SK-N-SH treated with all-trans-retinoic acid at 6 μM for 48 hours (cell line): ENCODE results near the gene DR1.
A peak's percentile ranks its signal among the peaks of the same experiment; 100 is the strongest.

Source experiments
- ATAC-seq: fragments of 200-7000 bp; cut with Tn5 transposase; 3 replicates; pipeline ENCODE4 v1.9.1; 2020; ENCODE audit warnings: mild to moderate bottlenecking, moderate library complexity
- ARNTL ChIP-seq: fragments of 450-650 bp; formaldehyde crosslinking; IDR thresholded peaks from 2 replicates; pipeline ENCODE4 v1.5.0; 2020; ENCODE audit warnings: low read depth, mild to moderate bottlenecking, moderate library complexity, borderline replicate concordance
- BACH2 ChIP-seq: fragments of 250-450 bp; sonication (Bioruptor Pico); IDR thresholded peaks from 2 replicates; pipeline ENCODE4 v1.9.0; 2021; ENCODE audit warnings: mild to moderate bottlenecking, borderline replicate concordance
- CREB5 ChIP-seq: fragments of 250-450 bp; sonication (Bioruptor Pico); IDR thresholded peaks from 2 replicates; pipeline ENCODE4 v1.5.1; 2020; ENCODE audit warnings: low read depth, mild to moderate bottlenecking, moderate library complexity
- CSDC2 ChIP-seq: fragments of 250-450 bp; sonication (Bioruptor Pico); IDR thresholded peaks from 2 replicates; pipeline ENCODE4 v1.5.0; 2020; ENCODE audit warnings: mild to moderate bottlenecking, moderate library complexity
- CSRNP3 ChIP-seq: fragments of 250-450 bp; sonication (Bioruptor Pico); IDR thresholded peaks from 2 replicates; pipeline ENCODE4 v1.5.1; 2021; ENCODE audit warnings: mild to moderate bottlenecking, moderate library complexity
- ESRRG ChIP-seq: fragments of 250-450 bp; sonication (Bioruptor Pico); IDR thresholded peaks from 2 replicates; pipeline ENCODE4 v1.6.1; 2021; ENCODE audit warnings: mild to moderate bottlenecking
- GLIS3 ChIP-seq: fragments of 250-450 bp; sonication (Bioruptor Pico); IDR thresholded peaks from 2 replicates; pipeline ENCODE4 v1.5.0; 2020; ENCODE audit warnings: mild to moderate bottlenecking, moderate library complexity
- ISL1 ChIP-seq: fragments of 250-450 bp; sonication (Bioruptor Pico); IDR thresholded peaks from 2 replicates; pipeline ENCODE4 v2.1.2; 2022; ENCODE audit warnings: mild to moderate bottlenecking, moderate library complexity
- OSR1 ChIP-seq: fragments of 250-450 bp; sonication (Bioruptor Pico); IDR thresholded peaks from 2 replicates; pipeline ENCODE4 v1.8.0; 2022; ENCODE audit warnings: moderate library complexity, mild to moderate bottlenecking, inconsistent platforms
- PATZ1 ChIP-seq: fragments of 250-450 bp; sonication (Bioruptor Pico); IDR thresholded peaks from 2 replicates; pipeline ENCODE4 v1.8.0; 2020; ENCODE audit warnings: mild to moderate bottlenecking, moderate library complexity, borderline replicate concordance
- POU6F1 ChIP-seq: fragments of 250-450 bp; sonication (Bioruptor Pico); IDR thresholded peaks from 2 replicates; pipeline ENCODE4 v1.8.0; 2021; ENCODE audit warnings: low read depth, mild to moderate bottlenecking, moderate library complexity, borderline replicate concordance
- PPARA ChIP-seq: fragments of 250-450 bp; sonication (Bioruptor Pico); IDR thresholded peaks from 2 replicates; pipeline ENCODE4 v1.5.0; 2020; ENCODE audit warnings: mild to moderate bottlenecking, borderline replicate concordance
- RARB ChIP-seq: fragments of 250-450 bp; sonication (Bioruptor Pico); IDR thresholded peaks from 2 replicates; pipeline ENCODE4 v1.8.0; 2021; ENCODE audit warnings: mild to moderate bottlenecking, moderate library complexity
- SNAI2 ChIP-seq: fragments of 250-450 bp; sonication (Bioruptor Pico); IDR thresholded peaks from 2 replicates; pipeline ENCODE4 v1.5.0; 2020; ENCODE audit warnings: mild to moderate bottlenecking, moderate library complexity
- TCF4 ChIP-seq: fragments of 250-450 bp; sonication (Bioruptor Pico); IDR thresholded peaks from 2 replicates; pipeline ENCODE4 v1.8.0; 2021; ENCODE audit warnings: mild to moderate bottlenecking, moderate library complexity, borderline replicate concordance
- TOX ChIP-seq: fragments of 250-450 bp; sonication (Bioruptor Pico); IDR thresholded peaks from 2 replicates; pipeline ENCODE4 v1.8.0; 2021; ENCODE audit warnings: mild to moderate bottlenecking, moderate library complexity, borderline replicate concordance
- TSHZ2 ChIP-seq: fragments of 250-450 bp; sonication (Bioruptor Pico); IDR thresholded peaks from 2 replicates; pipeline ENCODE4 v1.5.0; 2020; ENCODE audit warnings: mild to moderate bottlenecking, moderate library complexity
- ZC3H10 ChIP-seq: fragments of 250-450 bp; sonication (Bioruptor Pico); IDR thresholded peaks from 2 replicates; pipeline ENCODE4 v1.5.1; 2021; ENCODE audit warnings: mild to moderate bottlenecking, moderate library complexity
- ZFP3 ChIP-seq: fragments of 250-450 bp; sonication (Bioruptor Pico); IDR thresholded peaks from 2 replicates; pipeline ENCODE4 v1.5.0; 2020; ENCODE audit warnings: mild to moderate bottlenecking, moderate library complexity
- ZFP30 ChIP-seq: fragments of 450-650 bp; formaldehyde crosslinking; IDR thresholded peaks from 2 replicates; pipeline ENCODE4 v1.5.0; 2022; ENCODE audit warnings: mild to moderate bottlenecking, moderate library complexity
- ZNF565 ChIP-seq: fragments of 450-650 bp; formaldehyde crosslinking; conservative IDR thresholded peaks from 2 replicates; pipeline ENCODE4 v1.5.0; 2020; ENCODE audit warnings: low read depth, mild to moderate bottlenecking, moderate library complexity
- ZNF70 ChIP-seq: fragments of 450-650 bp; formaldehyde crosslinking; IDR thresholded peaks from 2 replicates; pipeline ENCODE4 v1.5.0; 2020; ENCODE audit warnings: mild to moderate bottlenecking, moderate library complexity

DR1 gene

GRCh38 chr1:93332368-93332767, 13.3 kb upstream of the DR1 start:
- TF ChIP-seq TSHZ2 (CRISPR knock-in tag): no peak
- no peak for TF ChIP-seq RARB (CRISPR knock-in tag)
- TF ChIP-seq OSR1 (CRISPR knock-in tag): no peak
- TF ChIP-seq POU6F1 (CRISPR knock-in tag): no peak
- no peak for TF ChIP-seq ISL1 (CRISPR knock-in tag)
- no peak for TF ChIP-seq GLIS3 (CRISPR knock-in tag)
- TF ChIP-seq ZNF565 (CRISPR knock-in tag): no peak
- TF ChIP-seq ZFP30: no peak
- no peak for TF ChIP-seq SNAI2
- TF ChIP-seq PATZ1 (CRISPR knock-in tag): no peak
- no peak for TF ChIP-seq ZFP3 (CRISPR knock-in tag)
- no peak for TF ChIP-seq CSDC2 (CRISPR knock-in tag)
- no peak for TF ChIP-seq TOX (CRISPR knock-in tag)
- no peak for TF ChIP-seq ESRRG (CRISPR knock-in tag)
- no peak for TF ChIP-seq ZNF70 (CRISPR knock-in tag)
- TF ChIP-seq PPARA (CRISPR knock-in tag): no peak
- no peak for TF ChIP-seq ZC3H10 (CRISPR knock-in tag)
- TF ChIP-seq TCF4 (CRISPR knock-in tag): no peak
- no peak for ATAC-seq

- peak; percentile 97 for ATAC-seq
- TF ChIP-seq PATZ1 (CRISPR knock-in tag): no peak
- TF ChIP-seq POU6F1 (CRISPR knock-in tag): no peak
- TF ChIP-seq OSR1 (CRISPR knock-in tag): no peak
- no peak for TF ChIP-seq ZC3H10 (CRISPR knock-in tag)
- no peak for TF ChIP-seq CSRNP3 (CRISPR knock-in tag)
- TF ChIP-seq ARNTL (CRISPR knock-in tag): no peak
- no peak for TF ChIP-seq ZNF565 (CRISPR knock-in tag)
- TF ChIP-seq TOX (CRISPR knock-in tag): no peak
- no peak for TF ChIP-seq SNAI2
- no peak for TF ChIP-seq ZNF70 (CRISPR knock-in tag)
- TF ChIP-seq BACH2 (CRISPR knock-in tag): no peak
- TF ChIP-seq ESRRG (CRISPR knock-in tag): no peak
- TF ChIP-seq TSHZ2 (CRISPR knock-in tag): no peak
- TF ChIP-seq CREB5 (CRISPR knock-in tag): no peak
- no peak for TF ChIP-seq PPARA (CRISPR knock-in tag)
- no peak for TF ChIP-seq CSDC2 (CRISPR knock-in tag)
Observed at GRCh38 chr1:93338387-93339146, 7.1 kb upstream of the DR1 start.
